ENCODE results near the gene ASB13.
"Not testable (repeated sequence)": the region's sequence is repeated elsewhere in the genome, so short reads cannot be mapped to it uniquely, and the experiment has no call there.

ASB13 gene

GRCh38 chr10:5593347-5593746 lies 73.0 kb downstream of the ASB13 start:
- WGBS, 2 donors (ENCODE audit: extremely low coverage in 2 of 2, insufficient read length in 2 of 2, insufficient replicate concordance in 1 of 2), result no CpG with 5 or more reads among the region's 6 CpGs
- H2BK120ac ChIP-seq (ENCODE audit: low read depth, low read length); H3K27ac ChIP-seq (replicated peaks; ENCODE audit: low read length); H3K14ac ChIP-seq (ENCODE audit: low read length); H2BK5ac ChIP-seq (ENCODE audit: low read length); H4K91ac ChIP-seq (ENCODE audit: low read depth, low read length, poor library complexity); H3K18ac ChIP-seq (ENCODE audit: low read length); H4K8ac ChIP-seq (ENCODE audit: low read depth, low read length); H2BK12ac ChIP-seq (ENCODE audit: low read length); DNase-seq (ENCODE audit: low spot score); H3K4me3 ChIP-seq (ENCODE audit: low read length in 2 of 2); H3K36me3 ChIP-seq (replicated peaks in 1 of 2; ENCODE audit: control insufficient read depth in 2 of 2, insufficient read depth in 2 of 2, low read length in 2 of 2); H2AK5ac ChIP-seq (ENCODE audit: low read depth, low read length); H3K4me2 ChIP-seq (ENCODE audit: insufficient read depth, low read length, poor library complexity, severe bottlenecking); H2AFZ ChIP-seq (ENCODE audit: low read length); H3K9ac ChIP-seq (ENCODE audit: low read depth, low read length, poor library complexity); H2BK15ac ChIP-seq (ENCODE audit: low read length); H3K9me3 ChIP-seq (replicated peaks in 1 of 2; ENCODE audit: control insufficient read depth in 2 of 2, insufficient read depth in 1 of 2, low read depth in 1 of 2, low read length in 2 of 2); H3K23ac ChIP-seq (ENCODE audit: low read depth, low read length, poor library complexity); H3K4ac ChIP-seq (ENCODE audit: low read length); H3K27me3 ChIP-seq (ENCODE audit: control insufficient read depth in 3 of 3, insufficient read depth in 3 of 3, low read depth in 1 of 3, low read length in 3 of 3); H3K79me1 ChIP-seq (ENCODE audit: low read depth, low read length): not testable (repeated sequence)
- peaks cover 24 to 27% of the 10 kb centered on the region in 2 donors for H3K4me1 ChIP-seq (ENCODE audit: control insufficient read depth in 2 of 2, insufficient read depth in 1 of 2, low read depth in 1 of 2, low read length in 2 of 2)

DNA sequence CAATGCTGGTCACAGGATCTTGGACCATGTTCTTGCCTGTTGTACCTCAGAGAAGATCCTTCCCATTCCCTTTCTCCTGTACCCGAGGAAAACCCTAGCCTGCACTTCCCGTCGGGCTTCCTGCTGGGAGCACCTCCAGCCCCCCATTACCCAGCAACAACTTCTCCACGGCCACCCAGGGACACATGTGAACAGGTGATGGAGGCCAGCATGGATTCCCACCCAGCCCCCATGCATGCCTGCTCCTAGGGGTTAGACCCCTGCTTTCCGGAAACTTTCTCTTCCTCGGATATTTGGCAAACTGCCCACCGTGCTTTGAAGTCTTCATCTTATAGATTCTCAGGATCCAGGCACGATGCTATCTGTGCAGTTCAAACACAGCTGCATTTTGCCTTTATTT lies 74.3 kb downstream of the ASB13 start:
- WGBS, 2 donors (ENCODE audit: extremely low coverage in 2 of 2, insufficient read length in 2 of 2, insufficient replicate concordance in 1 of 2), result no CpG with 5 or more reads among the region's 8 CpGs
- H3K9me3 ChIP-seq (replicated peaks in 1 of 2; ENCODE audit: control insufficient read depth in 2 of 2, insufficient read depth in 1 of 2, low read depth in 1 of 2, low read length in 2 of 2), result no peaks in the 10 kb centered on the region
- peak overlapping the region; percentile 58 for H2AK5ac ChIP-seq (ENCODE audit: low read depth, low read length)
- peak overlapping the region; percentile 18 for H3K23ac ChIP-seq (ENCODE audit: low read depth, low read length, poor library complexity)
- no peak overlapping the region for H3K27ac ChIP-seq (replicated peaks; ENCODE audit: low read length)
- no peak for DNase-seq (ENCODE audit: low spot score)
- no peak overlapping the region for H4K8ac ChIP-seq (ENCODE audit: low read depth, low read length)
- H3K4me1 ChIP-seq (ENCODE audit: control insufficient read depth in 2 of 2, insufficient read depth in 1 of 2, low read depth in 1 of 2, low read length in 2 of 2), result peaks cover 31 to 36% of the 10 kb centered on the region in 2 donors
- H2BK120ac ChIP-seq (ENCODE audit: low read depth, low read length), result no peak overlapping the region
- no peaks in the 10 kb centered on the region for H3K27me3 ChIP-seq (ENCODE audit: control insufficient read depth in 3 of 3, insufficient read depth in 3 of 3, low read depth in 1 of 3, low read length in 3 of 3)
- no peak overlapping the region for H2AFZ ChIP-seq (ENCODE audit: low read length)
- no peak overlapping the region for H2BK5ac ChIP-seq (ENCODE audit: low read length)
- no peak overlapping the region for H3K14ac ChIP-seq (ENCODE audit: low read length)
- no peak overlapping the region for H3K4ac ChIP-seq (ENCODE audit: low read length)
- H2BK15ac ChIP-seq (ENCODE audit: low read length), result peak overlapping the region; percentile 82
- H3K79me1 ChIP-seq (ENCODE audit: low read depth, low read length), result no peaks in the 10 kb centered on the region
- H3K9ac ChIP-seq (ENCODE audit: low read depth, low read length, poor library complexity), result no peak overlapping the region
- H2BK12ac ChIP-seq (ENCODE audit: low read length), result no peak overlapping the region
- H3K18ac ChIP-seq (ENCODE audit: low read length), result peak overlapping the region; percentile 91
- H3K4me3 ChIP-seq (ENCODE audit: low read length in 2 of 2), result no peak overlapping the region
- H3K4me2 ChIP-seq (ENCODE audit: insufficient read depth, low read length, poor library complexity, severe bottlenecking), result no peak overlapping the region
- H3K36me3 ChIP-seq (replicated peaks in 1 of 2; ENCODE audit: control insufficient read depth in 2 of 2, insufficient read depth in 2 of 2, low read length in 2 of 2), result no peaks in the 10 kb centered on the region
- no peak overlapping the region for H4K91ac ChIP-seq (ENCODE audit: low read depth, low read length, poor library complexity)

DNA sequence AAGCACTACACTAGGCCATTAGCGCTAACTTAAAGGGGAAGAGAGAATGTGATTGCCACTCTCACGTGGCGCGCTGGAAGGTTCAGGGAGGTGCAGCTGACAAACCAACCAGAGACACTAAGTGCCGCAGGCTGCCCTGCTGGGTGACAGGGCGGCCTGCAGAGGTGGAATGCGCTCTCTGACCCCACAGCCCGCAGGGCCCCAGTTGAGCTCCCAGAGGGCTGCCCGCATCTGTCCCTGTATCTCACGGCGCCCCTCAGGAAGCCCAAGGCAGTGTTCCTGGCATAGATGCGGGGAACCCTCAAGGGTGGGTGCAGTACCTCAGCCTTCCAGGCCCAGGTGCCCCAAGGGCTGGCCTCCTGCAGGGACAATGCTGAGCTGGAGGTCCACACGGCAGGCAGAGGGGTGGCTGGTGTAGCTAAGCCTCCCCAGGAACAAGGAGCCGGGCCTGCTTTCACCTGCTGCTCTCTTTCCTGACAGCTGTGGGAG lies 75.0 kb downstream of the ASB13 start:
- H3K9me3 ChIP-seq (replicated peaks in 1 of 2; ENCODE audit: control insufficient read depth in 2 of 2, insufficient read depth in 1 of 2, low read depth in 1 of 2, low read length in 2 of 2), result no peaks in the 10 kb centered on the region
- H2BK12ac ChIP-seq (ENCODE audit: low read length), result peak overlapping the region; percentile 51
- no peak overlapping the region for H3K23ac ChIP-seq (ENCODE audit: low read depth, low read length, poor library complexity)
- peak overlapping the region; percentile 8 for H2AFZ ChIP-seq (ENCODE audit: low read length)
- H3K4me1 ChIP-seq (ENCODE audit: control insufficient read depth in 2 of 2, insufficient read depth in 1 of 2, low read depth in 1 of 2, low read length in 2 of 2), result peaks cover 38 to 39% of the 10 kb centered on the region in 2 donors
- no peak overlapping the region for H4K8ac ChIP-seq (ENCODE audit: low read depth, low read length)
- H3K27me3 ChIP-seq (ENCODE audit: control insufficient read depth in 3 of 3, insufficient read depth in 3 of 3, low read depth in 1 of 3, low read length in 3 of 3), result no peaks in the 10 kb centered on the region
- H3K4me2 ChIP-seq (ENCODE audit: insufficient read depth, low read length, poor library complexity, severe bottlenecking), result no peak overlapping the region
- WGBS, 2 donors (ENCODE audit: extremely low coverage in 2 of 2, insufficient read length in 2 of 2, insufficient replicate concordance in 1 of 2), result no CpG with 5 or more reads among the region's 14 CpGs
- no peaks in the 10 kb centered on the region for H3K36me3 ChIP-seq (replicated peaks in 1 of 2; ENCODE audit: control insufficient read depth in 2 of 2, insufficient read depth in 2 of 2, low read length in 2 of 2)
- no peak overlapping the region for H3K14ac ChIP-seq (ENCODE audit: low read length)
- no peak overlapping the region for H3K4me3 ChIP-seq (ENCODE audit: low read length in 2 of 2)
- peak overlapping the region; percentile 91 for H3K18ac ChIP-seq (ENCODE audit: low read length)
- H4K91ac ChIP-seq (ENCODE audit: low read depth, low read length, poor library complexity), result no peak overlapping the region
- peak overlapping the region; percentile 82 for H2BK15ac ChIP-seq (ENCODE audit: low read length)
- no peak overlapping the region for H3K4ac ChIP-seq (ENCODE audit: low read length)
- DNase-seq (ENCODE audit: low spot score), result no peak
- peak overlapping the region; percentile 58 for H2AK5ac ChIP-seq (ENCODE audit: low read depth, low read length)
- no peak overlapping the region for H2BK120ac ChIP-seq (ENCODE audit: low read depth, low read length)
- peak overlapping the region; percentile 4 for H2BK5ac ChIP-seq (ENCODE audit: low read length)
- H3K79me1 ChIP-seq (ENCODE audit: low read depth, low read length), result no peaks in the 10 kb centered on the region
- H3K27ac ChIP-seq (replicated peaks; ENCODE audit: low read length), result no peak overlapping the region
- H3K9ac ChIP-seq (ENCODE audit: low read depth, low read length, poor library complexity), result no peak overlapping the region

GRCh38 chr10:5590816-5591215 lies 75.6 kb downstream of the ASB13 start:
- no peak for DNase-seq (ENCODE audit: low spot score)
- Histone ChIP-seq H3K36me3 (replicated peaks in 1 of 2; ENCODE audit: control insufficient read depth in 2 of 2, insufficient read depth in 2 of 2, low read length in 2 of 2) (no peaks in the 10 kb centered on the region), H2BK120ac (ENCODE audit: low read depth, low read length) (no peak overlapping the region), H2AFZ (ENCODE audit: low read length) (peak overlapping the region; percentile 66), H3K23ac (ENCODE audit: low read depth, low read length, poor library complexity) (no peak overlapping the region), H3K79me1 (ENCODE audit: low read depth, low read length) (no peaks in the 10 kb centered on the region), H2BK15ac (ENCODE audit: low read length) (no peak overlapping the region), H4K8ac (ENCODE audit: low read depth, low read length) (no peak overlapping the region), H3K4me3 (ENCODE audit: low read length in 2 of 2) (no peak overlapping the region), H3K4me1 (ENCODE audit: control insufficient read depth in 2 of 2, insufficient read depth in 1 of 2, low read depth in 1 of 2, low read length in 2 of 2) (peaks cover 39% of the 10 kb centered on the region in 2 donors), H3K9me3 (replicated peaks in 1 of 2; ENCODE audit: control insufficient read depth in 2 of 2, insufficient read depth in 1 of 2, low read depth in 1 of 2, low read length in 2 of 2) (no peaks in the 10 kb centered on the region), H2BK5ac (ENCODE audit: low read length) (no peak overlapping the region), H3K4me2 (ENCODE audit: insufficient read depth, low read length, poor library complexity, severe bottlenecking) (no peak overlapping the region), H3K27me3 (ENCODE audit: control insufficient read depth in 3 of 3, insufficient read depth in 3 of 3, low read depth in 1 of 3, low read length in 3 of 3) (no peaks in the 10 kb centered on the region), H3K27ac (replicated peaks; ENCODE audit: low read length) (no peak overlapping the region), H3K9ac (ENCODE audit: low read depth, low read length, poor library complexity) (no peak overlapping the region), H3K14ac (ENCODE audit: low read length) (no peak overlapping the region), H2AK5ac (ENCODE audit: low read depth, low read length) (no peak overlapping the region), H2BK12ac (ENCODE audit: low read length) (no peak overlapping the region), H3K18ac (ENCODE audit: low read length) (peak overlapping the region; percentile 55), H4K91ac (ENCODE audit: low read depth, low read length, poor library complexity) (no peak overlapping the region), H3K4ac (ENCODE audit: low read length) (no peak overlapping the region)
- WGBS, 2 donors (ENCODE audit: extremely low coverage in 2 of 2, insufficient read length in 2 of 2, insufficient replicate concordance in 1 of 2), result no CpG with 5 or more reads among the region's 10 CpGs
